Activated CD4-positive, alpha-beta memory T cell treated with anti-CD3 and anti-CD28 coated beads for 36 hours (primary cell): ENCODE data around the gene PIAS2. TPM values are rescaled to one million over a fixed set of nuclear protein-coding genes. Genes with fewer than 3 reads are reported as not detected.
A peak's percentile ranks its signal among the peaks of the same experiment; 100 is the strongest.
"Not testable (repeated sequence)": the region's sequence is repeated elsewhere in the genome, so short reads cannot be mapped to it uniquely, and the experiment has no call there.

ENCODE experiments used
- CTCF ChIA-PET: fragments of 350-600 bp; sonication (Branson Sonifier 250); formaldehyde crosslinking; loops from one replicate; lab custom pipeline; 2021; ENCODE audit warnings: antibody characterized with exemption, inconsistent platforms; lab: Charles Lee
- POLR2A ChIA-PET: fragments of 350-600 bp; sonication (Branson Sonifier 250); formaldehyde crosslinking; loops from one replicate; lab custom pipeline; 2021; ENCODE audit warnings: antibody characterized with exemption; lab: Charles Lee
- DNase-seq: peaks from one replicate; pipeline ENCODE4 v3.0.0-alpha.2; 2020
- H3K27ac Mint-ChIP-seq: one replicate; pipeline ENCODE4 v1.8.0; 2021; ENCODE audit warnings: mixed read lengths
- H3K27me3 Mint-ChIP-seq: one replicate; pipeline ENCODE4 v1.8.0; 2021; ENCODE audit warnings: mixed read lengths
- H3K36me3 Mint-ChIP-seq: one replicate; pipeline ENCODE4 v1.8.0; 2021; ENCODE audit warnings: mixed read lengths
- H3K4me1 Mint-ChIP-seq: one replicate; pipeline ENCODE4 v1.8.0; 2021; ENCODE audit warnings: low read depth, mixed read lengths
- H3K4me3 Mint-ChIP-seq: one replicate; pipeline ENCODE4 v1.8.0; 2021; ENCODE audit warnings: mild to moderate bottlenecking, mixed read lengths
- H3K9me3 Mint-ChIP-seq: one replicate; pipeline ENCODE4 v1.8.0; 2021; ENCODE audit warnings: mixed read lengths
- intact Hi-C: fragments of 100-400 bp; cut with micrococcal nuclease; formaldehyde crosslinking; loops from one replicate; pipeline ENCODE4 v1.15.1; 2023
- total RNA-seq, 2 experiments: library from RNA; stranded (reverse); gene quantifications; one replicate each; pipeline ENCODE4 v1.2.3, GENCODE V29; 2021

Gene PIAS2
- 10 to 100 TPM; 19.7 to 22.1 TPM for total RNA-seq

- peak; percentile 80 for DNase-seq
- H3K4me3 Mint-ChIP-seq, result peak within 1 kb of the TSS; percentile 82
- ChIA-PET CTCF (interaction anchor here (1.6 kb wide), 1 partner anchor 11 kb away, joined by 3 read pairs; no protein-coding TSS in a partner anchor), POLR2A (interaction anchor here (1.0 kb wide), 2 partner anchors 95 to 233 kb away, joined by 3 to 4 read pairs; partner anchors contain the start of gene HDHD2)
- no peaks in the 10 kb centered on the region for H3K27me3 Mint-ChIP-seq
- no peaks in the 10 kb centered on the region for H3K9me3 Mint-ChIP-seq
- H3K4me1 Mint-ChIP-seq, result peaks cover 40% of the 10 kb centered on the region
- H3K36me3 Mint-ChIP-seq, result no peaks in the 10 kb centered on the region
- intact Hi-C loops, result loop anchor here (1.0 to 10.0 kb wide), 5 partner anchors 30 to 745 kb away; partner anchors contain the start of genes HDHD2 and IER3IP1
- peak within 1 kb of the TSS; percentile 72 for H3K27ac Mint-ChIP-seq
Measured at GRCh38 chr18:46917108-46917802, at the start of gene PIAS2, which contains the start of gene KATNAL2. TSS of gene PIAS2 (minus strand) at chr18:46917507. CDS start at chr18:46917345, 162 bp downstream. TSS of gene KATNAL2 (plus strand) at chr18:46917602. CDS start at chr18:46946873, 29,271 bp downstream.

- POLR2A ChIA-PET, H3K4me1 Mint-ChIP-seq, H3K27ac Mint-ChIP-seq, H3K27me3 Mint-ChIP-seq, H3K4me3 Mint-ChIP-seq, CTCF ChIA-PET, intact Hi-C loops, H3K9me3 Mint-ChIP-seq, H3K36me3 Mint-ChIP-seq, DNase-seq: not testable (repeated sequence)
Measured at GRCh38 chr18:46966266-46966665, 49.0 kb upstream of the PIAS2 start.

DNA sequence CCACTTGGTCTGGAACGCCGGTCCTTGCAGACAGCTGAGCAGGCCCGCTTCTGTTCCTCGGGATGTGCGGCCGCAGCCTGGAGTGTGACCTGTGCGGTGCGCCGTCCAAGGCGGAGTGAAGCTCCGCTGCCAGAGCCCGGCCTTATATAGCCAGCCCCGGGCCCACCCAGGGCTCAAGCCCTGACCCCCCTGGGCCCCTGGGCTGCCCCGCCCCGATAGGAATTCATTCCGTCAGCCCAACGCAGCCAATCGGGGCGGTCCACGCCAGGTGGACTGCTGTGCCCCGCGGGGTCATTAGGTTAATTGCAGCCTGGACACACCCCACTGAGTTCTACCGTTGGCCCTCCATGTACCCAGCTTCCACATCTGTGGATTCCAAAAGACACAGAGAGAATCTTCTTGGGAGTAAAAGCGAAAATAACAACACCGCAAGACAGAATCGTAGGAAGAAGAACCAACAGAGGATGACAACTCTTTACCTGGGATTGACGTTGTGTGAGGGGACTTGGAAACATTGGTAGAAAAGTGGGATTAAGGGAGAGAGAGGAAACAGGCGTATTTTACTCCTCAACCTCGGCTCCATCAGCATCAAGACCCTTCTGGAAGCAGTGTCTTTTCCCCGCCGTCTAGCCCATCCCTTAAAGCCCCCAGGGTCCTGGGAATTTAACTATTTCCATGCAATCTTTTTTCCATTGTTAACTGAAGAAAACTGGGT is 47.4 kb upstream of the PIAS2 start:
- intact Hi-C loops, H3K9me3 Mint-ChIP-seq, H3K27ac Mint-ChIP-seq, POLR2A ChIA-PET, DNase-seq, CTCF ChIA-PET, H3K4me3 Mint-ChIP-seq, H3K4me1 Mint-ChIP-seq, H3K27me3 Mint-ChIP-seq, H3K36me3 Mint-ChIP-seq: not testable (repeated sequence)

- H3K4me3 Mint-ChIP-seq, H3K36me3 Mint-ChIP-seq, H3K9me3 Mint-ChIP-seq, intact Hi-C loops, POLR2A ChIA-PET, DNase-seq, H3K4me1 Mint-ChIP-seq, H3K27ac Mint-ChIP-seq, CTCF ChIA-PET, H3K27me3 Mint-ChIP-seq: not testable (repeated sequence)
Measured at GRCh38 chr18:46963656-46964578, 46.6 kb upstream of the PIAS2 start.

DNA sequence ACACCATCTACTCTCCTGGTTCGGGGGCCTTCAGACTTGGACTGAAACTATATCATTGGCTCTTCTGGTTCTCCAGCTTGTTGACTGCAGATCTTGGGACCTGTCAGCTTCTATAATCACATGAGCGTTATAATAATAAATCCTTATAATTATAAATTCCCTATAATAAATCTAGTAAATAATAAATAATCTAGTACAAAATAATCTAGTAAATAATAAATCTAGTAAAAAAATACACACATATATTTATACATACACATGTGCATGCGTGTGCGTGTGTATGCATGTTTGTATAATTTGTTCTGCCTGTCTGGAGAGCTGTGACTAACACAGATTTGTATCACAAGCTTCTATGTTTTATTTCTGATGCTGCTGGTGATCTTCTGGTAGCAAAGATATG is 40.9 kb upstream of the PIAS2 start:
- DNase-seq, result no peak
- ChIA-PET CTCF (no interaction called here), POLR2A (no interaction called here)
- peaks cover 2% of the 10 kb centered on the region for H3K27me3 Mint-ChIP-seq
- H3K4me1 Mint-ChIP-seq, result no peaks in the 10 kb centered on the region
- H3K36me3 Mint-ChIP-seq, result no peaks in the 10 kb centered on the region
- H3K27ac Mint-ChIP-seq, result no peak overlapping the region
- H3K4me3 Mint-ChIP-seq, result no peak overlapping the region
- H3K9me3 Mint-ChIP-seq, result peaks cover 1% of the 10 kb centered on the region
- intact Hi-C loops, result no loop called here

GRCh38 chr18:46953195-46953594 is 35.9 kb upstream of the PIAS2 start:
- Mint-ChIP-seq H3K9me3 (no peaks in the 10 kb centered on the region), H3K4me3 (no peak overlapping the region), H3K27ac (no peak overlapping the region), H3K36me3 (no peaks in the 10 kb centered on the region), H3K27me3 (peaks cover 9% of the 10 kb centered on the region), H3K4me1 (no peaks in the 10 kb centered on the region)
- ChIA-PET CTCF (no interaction called here), POLR2A (no interaction called here)
- intact Hi-C loops, result no loop called here
- no peak for DNase-seq

DNA sequence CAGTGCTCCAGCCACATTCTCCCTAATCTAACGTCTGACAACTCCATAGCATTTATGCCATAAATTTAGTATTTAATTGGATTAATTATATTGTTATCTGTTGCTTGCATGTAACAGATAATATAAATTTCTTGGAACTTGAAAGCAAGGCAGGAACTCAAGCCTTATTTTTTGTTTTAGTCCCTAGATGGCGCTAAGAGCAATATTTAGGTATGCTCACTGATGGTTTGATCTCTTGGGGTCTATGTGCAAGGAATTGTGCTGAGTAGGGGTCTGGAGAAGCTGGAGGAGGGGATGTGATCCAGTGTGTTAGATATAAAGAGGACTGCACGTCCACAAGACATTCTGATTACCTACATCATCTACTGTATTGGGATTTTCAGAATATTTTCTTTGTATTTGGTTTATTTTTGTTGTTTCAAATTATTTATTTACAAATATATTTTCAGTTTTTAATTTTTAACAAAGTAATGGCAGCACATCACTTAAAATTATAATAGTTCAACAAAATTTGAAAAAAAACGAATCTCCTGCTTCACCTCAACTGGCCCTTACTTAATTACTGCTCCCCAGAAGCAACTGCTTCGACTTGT is 32.9 kb upstream of the PIAS2 start:
- H3K27ac Mint-ChIP-seq, result no peak overlapping the region
- no peaks in the 10 kb centered on the region for H3K4me1 Mint-ChIP-seq
- ChIA-PET CTCF (interaction anchor here (1.7 kb wide), 1 partner anchor 10 kb away, joined by 6 read pairs; no protein-coding TSS in a partner anchor), POLR2A (no interaction called here)
- no peak overlapping the region for H3K4me3 Mint-ChIP-seq
- H3K36me3 Mint-ChIP-seq, result no peaks in the 10 kb centered on the region
- no peak for DNase-seq
- intact Hi-C loops, result no loop called here
- peaks cover 9% of the 10 kb centered on the region for H3K27me3 Mint-ChIP-seq
- no peaks in the 10 kb centered on the region for H3K9me3 Mint-ChIP-seq

GRCh38 chr18:46946656-46947282 is 29.5 kb upstream of the PIAS2 start:
- POLR2A ChIA-PET, result no interaction called here

GRCh38 chr18:46942646-46943045 is 25.3 kb upstream of the PIAS2 start:
- H3K36me3 Mint-ChIP-seq, result no peaks in the 10 kb centered on the region
- no peak for DNase-seq
- no peaks in the 10 kb centered on the region for H3K9me3 Mint-ChIP-seq
- CTCF ChIA-PET, result no interaction called here
- H3K4me3 Mint-ChIP-seq, result no peak overlapping the region
- POLR2A ChIA-PET, result no interaction called here
- H3K27ac Mint-ChIP-seq, result no peak overlapping the region
- H3K4me1 Mint-ChIP-seq, result no peaks in the 10 kb centered on the region
- H3K27me3 Mint-ChIP-seq, result peaks cover 3% of the 10 kb centered on the region
- intact Hi-C loops, result no loop called here

More at GRCh38 chr18:46946656-46947282, 29.5 kb upstream of the PIAS2 start:
- CTCF ChIA-PET, result no interaction called here
- Mint-ChIP-seq H3K4me1 (no peaks in the 10 kb centered on the region), H3K9me3 (no peaks in the 10 kb centered on the region), H3K36me3 (no peaks in the 10 kb centered on the region), H3K27ac (no peak overlapping the region), H3K4me3 (no peak overlapping the region), H3K27me3 (peaks cover 12% of the 10 kb centered on the region)
- DNase-seq, result peak; percentile 78
- intact Hi-C loops, result loop anchor here (2.0 kb wide), 1 partner anchor 30 kb away; the partner anchor contains the start of genes KATNAL2 and PIAS2

GRCh38 chr18:46939998-46940571 is 22.8 kb upstream of the PIAS2 start:
- no peaks in the 10 kb centered on the region for H3K4me1 Mint-ChIP-seq
- no peak for DNase-seq
- CTCF ChIA-PET, result interaction anchor here (2.3 kb wide), 1 partner anchor 10 kb away, joined by 6 read pairs; no protein-coding TSS in a partner anchor
- H3K9me3 Mint-ChIP-seq, result no peaks in the 10 kb centered on the region
- POLR2A ChIA-PET, result no interaction called here
- H3K27me3 Mint-ChIP-seq, result peaks cover 3% of the 10 kb centered on the region
- intact Hi-C loops, result no loop called here
- H3K36me3 Mint-ChIP-seq, result no peaks in the 10 kb centered on the region
- H3K4me3 Mint-ChIP-seq, result no peak overlapping the region
- H3K27ac Mint-ChIP-seq, result no peak overlapping the region
